ENCODE results near the gene TBC1D22A.

Gene TBC1D22A

DNA sequence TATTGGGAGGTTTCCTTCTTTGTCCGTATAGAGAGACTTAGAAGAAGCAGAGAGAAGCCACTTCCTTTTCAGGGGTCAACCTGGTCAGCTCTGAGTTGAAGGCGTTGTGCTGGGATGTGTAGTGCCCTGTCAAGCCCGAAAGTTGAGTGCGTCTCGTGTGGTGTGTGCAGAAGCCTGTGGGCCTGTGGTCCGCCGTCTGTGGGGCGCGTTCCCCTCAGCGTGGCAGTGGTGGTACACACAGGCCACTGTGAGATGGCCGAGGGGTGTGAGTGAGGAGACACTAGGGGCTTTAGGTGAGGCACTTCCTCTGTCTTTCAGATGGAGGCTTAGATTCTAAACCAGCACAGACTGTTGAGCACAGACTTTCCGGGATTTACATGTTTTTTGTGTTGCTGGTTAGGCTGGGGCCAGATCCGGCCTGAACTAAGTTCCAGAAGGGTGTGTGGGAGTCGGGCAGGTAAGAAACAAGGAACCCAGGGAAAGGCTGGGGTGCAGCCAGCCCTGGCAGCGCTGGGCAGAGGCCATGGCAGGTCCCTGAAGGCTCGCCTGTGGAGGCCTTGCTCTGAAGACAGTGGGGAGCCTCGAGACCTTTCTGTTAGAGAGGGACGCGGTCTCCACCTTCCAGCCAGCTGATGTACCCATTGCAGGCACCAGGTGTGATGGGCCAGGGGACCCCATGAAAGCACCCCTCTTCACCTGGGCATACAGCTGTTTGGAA is 194.2 kb downstream of the TBC1D22A start:
- DNase-seq (ENCODE audit: low read depth in 2 of 2) = no peak

GRCh38 chr22:46957521-46957920 is 195.1 kb downstream of the TBC1D22A start:
- no peak for DNase-seq (ENCODE audit: low read depth in 2 of 2)

DNA sequence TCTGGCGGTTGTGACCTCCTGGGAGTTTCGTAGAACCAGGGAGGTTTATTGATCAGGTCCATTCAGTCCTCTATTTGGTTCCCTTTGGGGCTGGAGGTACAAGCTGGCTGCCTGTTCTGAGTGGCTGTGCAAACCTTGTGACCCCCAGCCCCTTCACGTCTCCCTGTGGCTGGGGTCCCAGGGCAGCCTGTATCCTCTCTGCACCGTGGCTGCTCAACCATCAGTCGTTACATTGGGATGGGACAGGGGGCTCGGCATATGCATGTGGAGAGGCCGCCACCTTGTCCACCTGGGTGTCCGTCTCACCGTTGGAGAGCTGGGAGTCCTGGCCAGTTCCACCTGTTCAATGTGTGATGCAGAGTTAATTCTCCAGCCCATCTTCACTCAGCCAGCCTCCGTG is 195.7 kb downstream of the TBC1D22A start:
- DNase-seq (ENCODE audit: low read depth in 2 of 2) = no peak

DNA sequence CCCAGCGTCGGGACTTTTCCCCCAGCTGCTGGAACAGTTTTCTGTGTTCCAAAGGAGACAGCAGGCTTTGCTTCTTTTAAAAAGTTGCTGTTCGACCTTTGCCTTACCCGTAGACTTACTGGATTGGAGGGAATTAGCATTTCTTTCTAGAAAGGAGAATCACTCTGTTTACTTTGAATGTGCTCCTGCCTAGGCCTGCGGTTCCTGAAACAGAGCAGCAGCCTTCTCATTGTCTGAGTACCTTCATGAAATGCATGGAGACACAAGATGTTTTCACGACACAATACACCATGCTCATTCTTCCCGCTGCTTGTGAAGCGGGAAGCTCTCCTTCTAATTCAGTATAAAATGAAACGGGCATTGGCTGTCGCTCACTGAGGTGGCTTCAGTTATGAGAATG is 196.2 kb downstream of the TBC1D22A start:
- DNase-seq (ENCODE audit: low read depth in 2 of 2) = no peak

GRCh38 chr22:46959369-46959768 is 196.9 kb downstream of the TBC1D22A start:
- no peak for DNase-seq (ENCODE audit: low read depth in 2 of 2)

DNA sequence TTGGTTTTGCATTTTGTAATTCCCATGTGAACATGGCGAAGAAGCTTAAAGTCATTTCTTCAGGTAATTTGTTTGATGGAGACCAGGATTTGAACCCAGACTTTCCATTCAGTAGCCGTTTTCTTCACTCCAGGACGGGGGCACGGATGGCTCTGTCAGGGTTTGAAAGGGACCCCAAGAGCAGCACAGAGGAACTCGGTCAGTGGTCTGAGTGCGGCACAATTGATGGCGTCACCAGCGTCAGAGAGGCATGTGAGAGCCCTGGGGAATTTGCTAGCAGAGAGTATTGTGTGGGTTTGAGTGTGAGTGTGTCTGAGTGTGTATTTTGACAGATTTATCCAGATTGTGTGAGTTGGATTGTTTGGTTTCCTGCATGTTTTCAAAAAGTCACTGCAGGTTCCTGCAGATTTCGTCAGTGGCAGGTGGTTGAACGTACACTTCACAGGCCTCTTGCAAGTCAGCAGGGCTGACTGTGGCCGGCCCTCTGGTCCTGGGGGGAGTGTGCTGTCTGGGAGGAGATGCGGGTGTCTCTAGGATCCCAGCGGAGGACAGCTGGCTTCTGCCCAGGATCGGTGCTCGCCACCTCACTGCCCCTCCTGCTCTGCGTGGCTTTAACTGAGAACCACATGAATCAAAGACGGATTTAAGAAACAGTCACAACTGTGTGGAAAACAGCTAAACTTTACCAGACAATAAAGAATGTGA is 199.3 kb downstream of the TBC1D22A start:
- DNase-seq (ENCODE audit: low read depth in 2 of 2) = no peak

- no peak for DNase-seq (ENCODE audit: low read depth in 2 of 2)
These were observed 200.0 kb downstream of the TBC1D22A start for GRCh38 chr22:46962406-46962805.

DNA sequence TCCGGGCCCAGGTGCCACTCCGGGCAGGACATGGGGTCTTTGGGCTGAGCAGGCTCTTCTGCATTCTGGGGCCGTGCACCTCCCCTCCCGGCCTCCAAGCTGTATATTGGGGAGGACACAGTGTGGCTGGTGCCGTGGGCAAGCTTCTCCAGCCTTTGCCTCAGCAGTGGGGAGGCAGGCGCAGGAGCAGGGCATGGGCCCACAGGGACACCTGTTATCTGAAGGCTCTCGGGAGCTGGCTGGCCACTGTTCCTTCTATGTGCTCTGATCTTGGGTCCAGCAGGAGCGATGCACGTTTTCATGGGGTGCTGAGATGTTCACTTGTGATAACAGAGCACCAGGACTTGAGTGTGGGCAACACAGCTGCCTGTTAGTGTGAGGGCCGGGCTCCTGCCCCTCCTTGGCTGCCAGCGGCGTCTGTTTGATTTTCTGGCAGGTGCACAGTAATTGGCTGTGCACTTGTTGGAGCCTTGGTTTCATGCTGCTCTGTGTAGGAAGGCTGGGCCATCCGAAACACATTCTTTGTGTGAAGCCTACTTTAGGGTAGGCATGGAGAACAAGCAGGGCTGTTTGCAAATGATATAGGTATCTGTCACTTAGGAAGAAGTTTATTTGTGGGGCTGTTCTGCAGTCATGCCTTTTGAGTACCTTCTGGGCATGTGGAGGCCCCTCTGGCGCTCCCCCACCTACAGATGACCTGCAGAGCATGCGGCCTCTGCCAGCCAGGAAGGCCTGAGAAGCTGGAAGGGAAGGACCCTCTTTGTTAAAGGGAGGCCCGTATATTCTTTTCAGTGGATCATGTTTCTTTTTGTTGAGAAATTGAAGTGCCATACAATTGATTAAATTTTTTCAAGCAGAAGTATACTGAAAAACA is 201.5 kb downstream of the TBC1D22A start:
- no peak for DNase-seq (ENCODE audit: low read depth in 2 of 2)

GRCh38 chr22:46964773-46965550 is 202.5 kb downstream of the TBC1D22A start:
- no peak for DNase-seq (ENCODE audit: low read depth in 2 of 2)

GRCh38 chr22:46965555-46966494 is 203.4 kb downstream of the TBC1D22A start:
- no peak for DNase-seq (ENCODE audit: low read depth in 2 of 2)

DNA sequence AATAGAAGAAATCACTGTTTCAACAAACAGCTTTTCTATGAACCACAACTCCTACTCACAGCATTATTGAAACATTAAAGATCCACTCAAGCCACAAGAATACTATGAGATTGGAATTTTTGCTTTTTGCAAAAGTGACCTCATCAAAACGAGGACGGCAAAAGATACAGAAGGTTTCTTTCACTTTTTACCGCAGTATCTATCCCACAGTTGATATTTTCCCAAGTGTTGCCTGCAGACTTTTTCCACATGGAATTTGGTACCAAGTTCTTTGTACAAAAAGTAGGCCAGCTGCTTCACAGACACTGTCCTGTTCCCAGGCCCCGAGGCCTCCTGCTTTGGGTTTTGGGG is 204.0 kb downstream of the TBC1D22A start:
- no peak for DNase-seq (ENCODE audit: low read depth in 2 of 2)

DNA sequence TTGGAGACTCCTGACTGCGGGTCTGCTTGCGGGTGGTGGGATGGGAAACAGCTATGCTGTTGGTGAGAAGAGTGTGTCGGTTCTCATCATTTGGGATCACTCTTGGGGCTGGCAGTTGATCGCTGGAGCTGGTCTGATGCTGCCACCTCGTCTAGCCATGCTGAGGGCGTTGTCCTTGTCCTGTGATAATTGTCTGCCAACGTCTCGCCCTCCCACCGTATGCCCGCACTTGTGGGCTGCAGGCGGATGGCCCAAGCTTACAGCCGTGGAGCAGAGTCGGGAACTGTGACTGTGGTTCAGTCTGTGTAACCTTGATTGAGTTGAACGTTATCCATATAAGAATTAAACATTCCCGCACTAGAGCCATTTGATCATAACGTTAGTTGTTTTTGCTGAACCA is 204.4 kb downstream of the TBC1D22A start:
- DNase-seq (ENCODE audit: low read depth in 2 of 2) = no peak

- no peak for DNase-seq (ENCODE audit: low read depth in 2 of 2)
These were observed 205.3 kb downstream of the TBC1D22A start for GRCh38 chr22:46967445-46968358.

DNA sequence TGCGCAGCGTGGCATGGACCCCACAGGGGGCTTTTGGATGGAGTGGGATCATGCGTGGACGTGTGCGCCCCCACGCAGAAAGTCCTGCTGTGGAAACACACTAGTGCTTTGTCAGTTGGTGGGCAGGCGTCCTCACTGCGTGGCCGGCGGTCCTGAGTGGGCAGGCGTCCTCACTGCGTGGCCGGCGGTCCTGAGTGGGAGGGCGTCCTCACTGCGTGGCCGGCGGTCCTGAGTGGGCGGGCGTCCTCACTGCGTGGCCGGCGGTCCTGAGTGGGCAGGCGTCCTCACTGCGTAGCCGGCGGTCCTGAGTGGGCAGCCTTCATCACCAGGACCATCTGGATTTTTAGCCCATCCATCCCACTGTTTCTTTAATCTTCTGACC is 205.9 kb downstream of the TBC1D22A start:
- DNase-seq (ENCODE audit: low read depth in 2 of 2) = no peak

DNA sequence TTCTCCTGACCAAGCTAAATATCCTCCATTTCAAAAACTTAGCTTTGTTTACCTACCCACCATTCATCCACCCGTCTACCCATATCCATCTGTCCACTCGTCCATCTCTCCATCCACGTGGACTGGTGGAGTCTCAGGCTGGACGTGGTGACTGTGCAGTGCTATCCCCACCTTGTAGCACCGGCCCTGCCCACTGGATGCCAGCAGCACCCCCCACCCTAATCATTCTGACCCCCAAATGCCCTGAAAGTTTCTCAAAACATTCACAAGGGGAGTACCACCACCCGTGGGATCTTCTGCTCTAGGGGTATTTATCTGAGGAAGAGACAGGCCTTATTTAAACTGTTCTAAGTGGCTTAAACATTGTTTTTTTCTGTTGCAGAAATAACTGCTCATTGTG is 206.4 kb downstream of the TBC1D22A start:
- DNase-seq (ENCODE audit: low read depth in 2 of 2) = no peak

DNA sequence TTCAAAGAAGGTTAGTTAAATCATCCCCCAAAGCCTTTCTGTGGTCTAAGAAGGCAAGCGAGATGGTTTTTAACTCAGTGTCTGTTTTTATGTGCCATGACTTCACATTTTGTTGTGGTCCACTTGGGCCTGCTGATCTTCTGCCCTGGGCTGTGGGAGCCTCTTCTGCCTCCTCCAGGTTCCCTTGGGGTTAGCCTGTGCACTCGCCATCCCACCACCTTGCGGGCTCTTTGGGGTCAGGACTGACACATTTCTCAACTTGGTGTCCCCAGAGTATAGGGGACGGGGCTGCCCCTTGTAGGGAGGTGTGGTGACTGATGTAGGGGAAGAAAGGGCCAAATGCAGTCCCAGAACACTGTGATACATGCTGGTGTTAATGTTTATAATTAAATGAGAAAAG is 207.0 kb downstream of the TBC1D22A start:
- no peak for DNase-seq (ENCODE audit: low read depth in 2 of 2)

GRCh38 chr22:46969961-46970360 is 207.5 kb downstream of the TBC1D22A start:
- DNase-seq (ENCODE audit: low read depth in 2 of 2) = no peak

- DNase-seq (ENCODE audit: low read depth in 2 of 2) = no peak
These were observed 208.1 kb downstream of the TBC1D22A start for GRCh38 chr22:46970411-46971098.
